HG02884 (cell line): Measurements from ENCODE around the gene CBL.

ENCODE experiments used
- ATAC-seq: cut with Tn5 transposase; IDR thresholded peaks from one replicate; pipeline ENCODE4 v1.9.1; 2021; ENCODE audit warnings: mild to moderate bottlenecking, moderate library complexity; ENCODE audit not compliant: unreplicated experiment

The CBL gene

DNA sequence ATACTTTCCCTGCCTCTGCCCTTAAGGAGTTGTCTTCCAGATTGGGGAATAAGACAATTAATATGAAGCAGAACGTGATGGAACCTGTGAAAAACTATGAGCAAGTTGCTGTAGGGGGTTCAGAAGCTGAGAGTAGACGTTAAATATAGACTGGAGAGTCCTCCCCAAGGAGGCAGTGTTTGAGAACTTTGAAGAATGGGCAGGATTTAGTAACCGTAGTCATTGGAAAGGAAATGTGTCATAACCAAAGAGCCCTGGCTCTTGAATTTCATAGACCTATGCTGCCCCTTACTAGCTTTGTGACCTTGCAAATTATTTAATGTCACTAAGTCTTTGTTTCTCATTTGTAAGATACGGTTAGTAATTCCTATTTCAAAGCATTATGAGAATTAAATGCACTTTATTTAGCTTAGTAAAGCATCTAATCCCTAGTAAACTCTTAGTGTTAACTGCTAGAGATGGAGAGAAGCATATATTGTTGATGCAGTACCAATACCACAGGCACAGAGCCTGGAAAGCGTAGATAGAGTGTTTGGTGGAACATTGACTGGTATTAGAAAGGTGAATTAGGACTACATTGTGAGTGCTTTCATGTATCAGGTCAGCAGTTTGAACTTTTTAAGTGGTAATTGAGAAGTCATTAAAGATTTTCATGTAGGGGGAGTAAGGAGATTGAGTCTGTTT is 56.7 kb downstream of the CBL start:
- ATAC-seq: no peak

DNA sequence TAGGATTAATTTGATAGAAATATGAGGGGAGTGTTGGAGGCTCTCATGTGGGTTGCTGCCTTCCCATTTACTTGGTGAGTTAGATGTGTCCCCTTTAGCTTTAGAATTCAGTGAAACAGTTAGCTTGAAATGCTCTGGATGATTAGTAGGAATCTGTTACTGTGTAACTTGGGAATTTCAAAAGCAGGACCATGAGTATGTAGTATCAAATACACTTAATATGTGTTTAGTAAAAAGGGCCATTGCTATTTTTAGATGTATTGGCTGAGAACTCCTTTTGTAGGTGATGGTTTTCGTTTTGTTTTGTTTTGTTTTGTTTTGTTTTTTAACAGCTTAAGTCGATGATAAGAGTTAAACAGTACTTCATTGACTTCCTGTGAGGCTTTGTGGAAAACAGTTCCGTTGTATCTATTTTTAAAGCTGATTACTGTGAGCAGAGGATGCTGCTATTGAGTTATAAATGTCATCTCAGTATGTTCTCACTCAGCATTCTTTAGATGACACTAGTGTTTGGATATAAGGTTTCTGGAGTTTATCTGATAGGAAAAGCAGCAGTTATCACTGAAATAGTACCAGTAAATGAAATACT is 57.3 kb downstream of the CBL start:
- ATAC-seq: no peak

DNA sequence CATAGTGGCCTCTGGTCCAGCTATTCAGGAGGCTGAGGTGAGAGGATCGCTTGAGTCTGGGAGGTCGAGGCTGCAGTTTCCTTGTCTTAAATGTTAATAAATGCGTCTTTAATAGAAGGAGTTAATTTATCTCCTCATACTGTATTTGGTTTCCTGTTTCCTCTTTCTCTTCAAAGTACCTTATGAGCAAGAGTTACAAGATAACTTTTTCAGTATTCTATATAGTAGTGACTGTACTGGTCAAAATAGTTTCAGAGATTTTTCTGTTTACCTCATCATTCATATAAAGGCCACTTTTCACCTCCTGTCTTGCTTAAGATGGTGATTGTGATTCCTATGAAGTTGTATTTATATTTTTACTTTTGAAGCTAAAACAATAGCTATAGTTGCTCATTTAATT is 59.9 kb downstream of the CBL start:
- no peak for ATAC-seq

DNA sequence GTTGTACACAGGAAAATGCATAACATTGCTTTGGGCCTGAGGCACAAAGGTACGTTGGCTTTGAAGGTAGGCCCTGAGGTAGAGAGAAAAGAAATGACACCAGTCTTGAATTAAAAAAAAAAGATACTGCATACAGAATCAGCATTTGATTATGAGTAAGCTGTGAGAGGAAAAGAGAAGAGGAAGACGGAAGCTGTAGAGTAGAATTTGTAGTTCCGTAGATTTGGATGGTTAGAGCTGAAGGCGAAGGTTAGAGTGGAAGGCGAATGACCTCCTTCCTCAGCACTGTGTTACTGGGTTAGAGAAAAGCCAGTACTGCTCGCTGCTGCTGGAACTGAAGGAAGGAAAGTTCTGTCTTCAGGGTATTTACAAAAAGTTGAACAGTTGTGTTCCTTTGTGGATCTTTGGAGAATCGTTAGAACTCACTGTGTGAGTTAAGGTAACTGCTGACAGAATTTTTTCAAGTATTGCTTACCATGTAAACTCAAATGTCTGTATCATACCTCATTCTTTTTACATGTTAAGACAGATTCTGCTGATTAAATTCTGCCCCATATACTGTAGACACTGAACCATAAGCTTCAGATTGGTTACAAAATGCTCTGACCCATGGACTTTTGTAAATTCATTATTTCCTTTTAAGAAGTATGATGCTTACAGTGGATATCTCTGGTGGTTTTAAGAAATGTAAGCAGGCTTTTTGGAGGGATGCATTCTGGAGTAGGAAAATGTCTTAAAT is 60.5 kb downstream of the CBL start:
- no peak for ATAC-seq

DNA sequence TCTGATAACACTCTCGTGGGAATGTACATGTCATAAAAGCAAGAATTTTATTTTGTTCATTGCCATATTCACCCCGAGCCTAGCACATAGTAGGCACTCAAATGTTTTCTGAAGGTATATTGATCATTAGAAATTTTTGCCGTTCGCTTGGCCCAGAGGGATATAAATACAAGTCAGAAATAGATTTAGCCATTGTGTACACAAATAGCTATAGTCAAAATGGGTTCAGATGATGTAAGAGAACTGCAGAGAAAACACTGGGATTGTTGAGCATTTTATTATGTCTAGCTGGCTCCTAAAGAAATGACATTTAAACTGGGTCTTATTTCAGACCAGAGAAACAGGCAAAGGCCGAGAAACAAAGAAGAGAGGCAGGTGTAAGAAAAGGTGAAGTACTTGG is 61.5 kb downstream of the CBL start:
- ATAC-seq: no peak

DNA sequence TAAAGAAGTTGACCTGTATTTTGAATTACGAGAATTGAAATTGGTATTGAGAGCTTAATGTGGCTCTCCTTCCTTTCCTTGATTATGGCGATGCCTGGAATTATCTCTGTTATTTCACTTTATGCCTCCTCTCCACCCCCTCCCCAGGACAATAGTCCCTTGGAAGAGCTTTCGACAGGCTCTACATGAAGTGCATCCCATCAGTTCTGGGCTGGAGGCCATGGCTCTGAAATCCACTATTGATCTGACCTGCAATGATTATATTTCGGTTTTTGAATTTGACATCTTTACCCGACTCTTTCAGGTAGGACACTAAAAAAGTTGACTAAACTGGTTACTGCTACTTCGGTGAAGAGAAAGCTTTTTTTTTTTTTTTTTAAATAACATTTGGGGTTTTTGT is 67.6 kb downstream of the CBL start:
- no peak for ATAC-seq

DNA sequence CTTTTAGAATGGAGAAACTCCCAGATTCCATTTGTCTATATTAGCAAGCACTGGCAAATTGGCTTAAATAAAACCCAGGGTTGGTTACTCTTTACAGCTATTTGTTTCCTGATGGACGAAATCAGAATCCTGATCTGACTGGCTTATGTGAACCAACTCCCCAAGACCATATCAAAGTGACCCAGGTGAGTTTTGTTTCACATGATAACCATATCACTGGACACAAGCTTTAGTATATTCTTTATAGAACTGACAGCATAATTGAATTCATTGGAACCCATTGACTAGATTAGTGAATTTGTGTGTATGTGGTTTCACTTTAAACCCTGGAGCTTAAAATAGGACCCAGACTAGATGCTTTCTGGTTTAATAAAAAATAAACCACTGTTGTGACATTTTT is 71.5 kb downstream of the CBL start:
- ATAC-seq: no peak

DNA sequence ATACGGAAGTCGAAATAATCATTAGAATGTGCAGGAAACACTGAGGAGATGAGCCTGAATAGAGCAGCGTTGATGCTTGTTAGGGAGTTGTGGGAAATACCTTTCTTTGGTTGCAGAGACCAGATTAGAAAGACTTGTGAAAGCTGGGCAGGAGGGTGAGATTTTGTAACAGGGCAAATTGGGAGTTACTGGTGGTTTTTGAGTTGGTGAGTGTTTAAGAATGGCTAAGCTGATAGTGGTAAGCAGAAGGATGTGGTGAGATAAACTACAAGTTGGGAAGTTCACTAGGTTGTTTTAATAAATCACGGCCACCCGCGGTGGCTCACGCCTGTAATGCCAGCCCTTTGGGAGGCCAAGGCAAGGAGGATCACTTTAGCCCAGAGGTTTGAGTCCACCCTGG is 76.4 kb downstream of the CBL start:
- no peak for ATAC-seq

DNA sequence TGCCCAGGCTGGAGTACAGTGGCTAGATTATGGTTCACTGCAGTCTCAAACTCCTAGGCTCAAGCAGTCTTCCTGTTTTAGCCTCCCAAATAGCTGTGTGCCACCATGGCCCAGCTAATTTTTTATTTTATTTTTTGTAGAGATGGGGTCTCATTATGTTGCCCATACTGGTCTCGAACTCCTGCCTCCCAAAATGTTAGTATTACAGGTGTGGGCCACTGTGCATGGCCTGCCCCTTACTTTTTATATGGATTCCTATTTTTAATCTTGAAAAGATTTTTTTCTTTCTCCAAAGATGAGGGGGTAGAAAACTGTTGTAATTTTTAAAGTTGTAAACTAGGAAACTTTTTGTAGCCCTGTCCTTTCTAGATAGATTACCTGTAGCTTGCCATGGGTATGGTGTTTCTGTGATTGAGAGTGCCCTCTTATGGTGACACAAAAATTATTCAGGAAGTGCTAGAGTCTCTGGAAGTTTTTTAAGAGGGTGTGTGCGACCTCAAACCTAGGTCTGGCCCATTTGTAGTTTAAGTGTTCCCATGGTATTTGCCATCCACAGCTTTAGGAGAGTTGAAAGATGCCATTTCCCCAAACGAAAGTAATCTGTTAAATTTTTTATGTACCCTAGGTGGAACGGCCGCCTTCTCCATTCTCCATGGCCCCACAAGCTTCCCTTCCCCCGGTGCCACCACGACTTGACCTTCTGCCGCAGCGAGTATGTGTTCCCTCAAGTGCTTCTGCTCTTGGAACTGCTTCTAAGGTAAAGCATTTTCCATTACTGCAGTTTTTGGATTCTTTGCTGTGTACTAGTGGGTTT is 78.4 kb downstream of the CBL start:
- ATAC-seq: no peak

DNA sequence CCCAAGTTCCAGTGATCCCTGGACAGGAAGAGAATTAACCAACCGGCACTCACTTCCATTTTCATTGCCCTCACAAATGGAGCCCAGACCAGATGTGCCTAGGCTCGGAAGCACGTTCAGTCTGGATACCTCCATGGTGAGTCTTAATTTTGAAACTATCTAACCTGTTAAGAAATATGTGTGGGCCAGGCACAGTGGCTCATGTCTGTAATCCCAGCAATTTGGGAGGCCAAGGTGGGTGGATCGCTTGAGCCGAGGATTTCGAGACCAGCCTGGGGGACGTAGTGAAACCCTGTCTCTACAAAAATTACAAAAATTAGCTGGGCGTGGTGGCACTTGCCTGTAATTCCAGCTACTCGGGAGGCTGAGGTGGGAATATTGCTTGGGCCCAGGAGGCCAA is 79.3 kb downstream of the CBL start:
- ATAC-seq: no peak

DNA sequence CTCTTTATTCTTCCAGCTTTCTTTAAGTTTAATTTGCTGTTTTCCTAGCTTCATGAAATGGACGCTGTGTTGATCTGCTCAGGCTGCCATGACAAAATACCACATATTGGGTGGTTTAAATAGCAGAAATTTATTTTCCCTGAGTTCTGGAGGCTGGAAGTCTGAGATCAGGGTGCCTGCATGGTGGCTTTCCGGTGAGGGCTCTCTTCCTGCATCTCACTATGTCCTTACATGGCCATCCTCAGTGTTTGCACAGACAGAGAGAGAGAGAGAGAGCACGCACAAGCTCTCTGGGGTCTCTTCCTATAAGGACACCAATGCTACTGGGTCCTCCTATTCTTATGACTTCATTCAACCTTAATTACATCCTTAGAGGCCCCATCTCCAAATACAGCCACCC is 82.1 kb downstream of the CBL start:
- ATAC-seq: no peak

DNA sequence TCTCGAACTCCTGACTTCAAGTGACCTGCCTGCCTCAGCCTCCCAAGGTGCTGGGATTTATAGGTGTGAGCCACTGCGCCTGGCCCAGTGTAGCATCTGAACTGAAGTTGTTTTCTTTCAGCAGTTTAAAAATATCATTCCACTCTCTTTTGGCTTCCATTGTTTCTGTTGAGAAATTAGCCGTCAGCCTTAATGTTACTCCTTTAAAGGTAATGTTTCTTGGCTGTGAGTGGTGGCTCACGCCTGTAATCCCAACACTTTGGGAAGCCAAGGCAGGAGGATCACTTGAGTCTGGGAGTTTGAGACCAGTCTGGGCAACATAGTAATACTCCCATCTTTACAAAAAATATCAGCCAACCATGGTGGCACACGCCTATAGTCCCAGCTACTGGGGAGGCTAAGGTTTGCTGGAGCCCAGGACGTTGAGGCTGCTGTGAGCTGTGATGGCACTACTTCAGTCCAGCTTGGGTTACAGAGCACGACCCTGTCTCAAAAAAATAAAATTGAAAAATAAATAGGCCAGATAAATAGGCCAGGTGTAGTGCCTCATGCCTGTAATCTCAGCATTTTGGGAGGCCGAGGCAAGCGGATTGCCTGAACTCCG is 84.9 kb downstream of the CBL start:
- ATAC-seq: no peak

DNA sequence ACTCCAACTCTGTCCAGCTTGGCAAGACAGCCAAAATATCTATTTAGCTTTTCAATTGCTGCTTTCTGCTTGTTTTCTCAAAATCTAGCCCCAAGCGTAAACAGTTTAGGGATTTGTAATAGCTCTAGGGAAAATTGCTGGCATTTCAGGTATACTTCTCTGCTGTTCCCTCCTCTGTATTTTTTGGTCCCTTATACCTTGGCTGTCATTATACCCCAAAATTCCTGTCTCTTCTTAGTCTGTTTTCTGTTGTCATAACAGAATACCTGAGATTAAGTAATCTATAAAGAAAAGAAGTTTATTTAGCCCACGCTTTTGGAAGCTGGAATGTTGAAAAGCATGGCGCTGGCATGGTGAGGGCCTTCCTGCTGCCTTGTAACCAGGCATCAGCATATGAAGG is 87.3 kb downstream of the CBL start:
- no peak for ATAC-seq

DNA sequence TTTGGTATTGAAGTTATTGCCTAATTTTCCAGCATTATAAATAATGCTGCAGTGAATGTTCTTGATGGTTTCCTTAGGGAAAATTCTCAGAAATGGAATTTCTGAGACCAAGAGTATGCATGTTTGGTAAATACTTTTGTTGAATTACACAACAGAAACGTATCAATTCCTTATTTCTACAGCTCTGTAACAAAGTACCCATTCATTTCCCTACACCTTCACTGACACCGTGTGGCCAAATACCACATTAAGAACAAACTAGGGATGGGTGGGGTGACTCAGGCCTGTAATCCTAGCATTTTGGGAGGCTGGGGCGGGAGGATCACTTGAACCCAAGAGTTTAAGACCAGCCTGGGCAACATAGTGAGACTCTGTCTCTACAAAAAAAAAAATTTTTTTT is 89.0 kb downstream of the CBL start:
- ATAC-seq: no peak

DNA sequence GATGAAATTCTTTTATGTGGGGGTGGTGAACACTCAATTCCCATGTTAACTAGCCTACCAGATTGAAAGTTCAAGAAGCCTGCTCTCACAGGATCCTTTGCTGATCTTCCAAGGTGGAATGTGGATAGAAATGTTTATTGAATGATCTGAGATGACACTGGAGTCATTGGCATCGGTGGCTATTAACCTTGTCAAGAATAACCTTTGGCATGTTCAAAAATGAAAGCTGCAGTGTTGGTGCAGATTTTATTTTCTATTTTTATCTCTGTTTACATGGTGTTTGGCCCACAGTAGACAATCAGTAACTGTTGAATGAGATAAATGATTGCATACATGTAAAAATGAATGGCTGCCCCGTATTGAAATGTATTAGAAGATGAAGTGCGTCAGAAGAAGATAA is 91.8 kb downstream of the CBL start:
- no peak for ATAC-seq

DNA sequence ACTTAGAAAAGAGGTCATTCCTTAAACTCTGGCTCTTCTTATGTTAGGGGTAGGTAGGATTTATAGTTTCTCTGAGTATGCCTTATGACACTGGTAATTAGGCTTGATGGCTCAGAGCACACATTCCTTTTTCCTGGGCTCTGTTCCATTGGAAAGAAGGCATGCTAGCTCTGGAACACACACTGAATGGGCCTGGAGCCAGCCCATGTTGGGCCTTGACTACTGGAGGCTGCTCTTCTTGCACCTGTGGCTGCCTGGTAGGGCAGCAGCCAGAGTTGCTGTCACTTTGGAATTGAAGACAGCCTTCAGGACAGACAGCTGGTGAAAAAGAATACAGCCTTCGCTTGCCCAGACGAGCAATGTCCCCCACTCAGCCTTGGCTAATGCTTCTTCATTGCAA is 92.6 kb downstream of the CBL start:
- ATAC-seq: no peak

DNA sequence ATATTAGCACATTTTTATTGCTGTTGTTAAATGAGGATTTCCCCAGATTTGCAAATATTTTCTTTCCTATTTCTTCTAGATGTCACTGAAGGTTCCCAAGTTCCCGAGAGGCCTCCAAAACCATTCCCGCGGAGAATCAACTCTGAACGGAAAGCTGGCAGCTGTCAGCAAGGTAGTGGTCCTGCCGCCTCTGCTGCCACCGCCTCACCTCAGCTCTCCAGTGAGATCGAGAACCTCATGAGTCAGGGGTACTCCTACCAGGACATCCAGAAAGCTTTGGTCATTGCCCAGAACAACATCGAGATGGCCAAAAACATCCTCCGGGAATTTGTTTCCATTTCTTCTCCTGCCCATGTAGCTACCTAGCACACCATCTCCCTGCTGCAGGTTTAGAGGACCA is 93.3 kb downstream of the CBL start:
- no peak for ATAC-seq

DNA sequence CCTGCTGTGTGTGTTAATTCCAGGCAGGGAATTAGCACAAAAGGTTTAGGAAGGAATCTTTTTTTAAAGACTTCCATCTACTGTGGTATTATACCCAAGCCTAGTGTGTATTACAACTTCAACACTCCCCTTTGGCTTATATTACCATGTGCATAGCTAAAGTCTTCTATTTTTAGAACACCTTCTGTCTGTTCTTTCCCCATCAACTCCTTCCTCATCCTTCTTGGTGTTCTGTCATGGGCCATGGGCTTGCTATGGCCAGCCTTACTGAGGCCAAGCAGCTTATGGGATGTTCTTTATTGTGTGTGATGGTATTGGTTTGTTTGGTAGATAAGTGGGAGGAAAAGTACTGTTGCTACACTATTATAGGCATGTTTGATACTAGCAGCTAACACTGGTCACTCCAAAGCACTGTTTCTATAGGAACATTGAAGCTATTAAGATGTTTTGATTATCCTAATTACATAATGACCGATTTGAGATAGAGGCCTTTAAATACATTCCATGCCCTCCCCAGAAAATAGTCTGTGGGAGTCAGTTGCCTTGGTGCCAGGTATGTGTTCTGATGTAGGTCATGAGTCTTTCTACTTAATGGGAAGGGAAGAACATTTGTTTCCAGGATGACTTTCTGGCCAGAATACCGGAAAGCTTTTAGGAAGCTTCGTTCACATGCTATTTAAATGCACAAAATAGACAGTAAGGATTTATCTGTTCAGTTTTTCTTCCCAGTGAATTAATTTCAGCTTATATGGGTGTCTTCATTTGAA is 94.2 kb downstream of the CBL start:
- no peak for ATAC-seq

DNA sequence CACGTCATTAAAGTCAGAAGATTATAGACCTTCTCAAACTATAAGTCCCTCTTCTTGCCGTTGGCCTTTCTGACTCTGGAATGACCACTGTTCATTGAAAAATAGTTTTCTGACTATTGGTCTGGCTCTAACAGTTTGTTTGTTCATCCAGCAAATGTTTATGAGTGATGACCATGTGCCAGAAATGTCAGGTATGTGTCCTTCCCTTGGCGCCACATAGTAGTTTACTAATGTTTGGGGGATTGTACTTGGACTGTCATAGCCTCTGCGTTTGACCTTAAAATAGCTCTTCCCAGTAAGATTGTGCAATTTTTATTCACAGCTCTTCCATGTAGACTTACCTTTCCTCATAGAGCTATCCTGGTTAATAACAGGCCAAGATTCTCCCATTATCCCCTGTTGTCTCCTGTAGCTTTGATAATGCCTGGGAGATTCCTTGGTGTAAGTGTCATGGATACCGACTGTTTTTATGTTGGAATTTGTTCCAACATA is 97.1 kb downstream of the CBL start:
- ATAC-seq: no peak
